GM23338 (cell line): ENCODE data around the gene HBS1L. TPM values are rescaled to one million over a fixed set of nuclear protein-coding genes. Genes with fewer than 3 reads are reported as not detected.

Experiments
- ATAC-seq: fragments of 200-7000 bp; cut with Tn5 transposase; 3 replicates; pipeline ENCODE4 v1.9.1; 2020
- DNase-seq: peaks from one replicate; pipeline ENCODE4 v3.0.0-alpha.2; 2015; ENCODE audit warnings: low spot score
- H2AFZ ChIP-seq: fragments of 200-600 bp; sonication (generic); 2 replicates; pipeline ENCODE4 v1.8.0; 2016; ENCODE audit warnings: antibody characterized with exemption, mild to moderate bottlenecking, moderate library complexity
- H3F3A ChIP-seq: fragments of 200-600 bp; sonication (generic); replicated peaks from 2 replicates; pipeline ENCODE4 v1.8.0; 2017; ENCODE audit warnings: antibody characterized with exemption, mixed run types, low read depth
- H3K27ac ChIP-seq: fragments of 200-600 bp; sonication (generic); 2 replicates; pipeline ENCODE4 v1.6.1; 2016; ENCODE audit warnings: low read depth
- H3K27me3 ChIP-seq: fragments of 200-600 bp; sonication (generic); 2 replicates; pipeline ENCODE4 v1.8.0; 2016; ENCODE audit warnings: mild to moderate bottlenecking, mixed run types, moderate library complexity; ENCODE audit not compliant: insufficient read depth
- H3K36me3 ChIP-seq: fragments of 200-600 bp; sonication (generic); 2 replicates; pipeline ENCODE4 v1.8.0; 2016; ENCODE audit warnings: mild to moderate bottlenecking; ENCODE audit not compliant: insufficient read depth
- H3K4me1 ChIP-seq: fragments of 200-600 bp; sonication (generic); 2 replicates; pipeline ENCODE4 v1.8.0; 2016; ENCODE audit warnings: mild to moderate bottlenecking, moderate library complexity; ENCODE audit not compliant: insufficient read depth
- H3K4me2 ChIP-seq: fragments of 200-600 bp; sonication (generic); 2 replicates; pipeline ENCODE4 v1.7.1; 2017; ENCODE audit warnings: mixed run types
- H3K4me3 ChIP-seq: fragments of 200-600 bp; sonication (generic); 2 replicates; pipeline ENCODE4 v1.6.1; 2016; ENCODE audit warnings: mixed run types
- H3K79me2 ChIP-seq: fragments of 200-600 bp; sonication (generic); replicated peaks from 2 replicates; pipeline ENCODE4 v1.8.0; 2017; ENCODE audit warnings: mild to moderate bottlenecking; ENCODE audit not compliant: insufficient read depth
- H3K9me2 ChIP-seq: fragments of 200-600 bp; sonication (generic); 2 replicates; pipeline ENCODE4 v1.8.0; 2017; ENCODE audit not compliant: insufficient read depth
- H4K20me1 ChIP-seq: fragments of 200-600 bp; sonication (generic); replicated peaks from 2 replicates; pipeline ENCODE4 v1.8.0; 2017; ENCODE audit warnings: mild to moderate bottlenecking; ENCODE audit not compliant: insufficient read depth
- H3K27ac Mint-ChIP-seq: 2 replicates; pipeline ENCODE4 v1.8.0; 2020; ENCODE audit warnings: inconsistent platforms, mild to moderate bottlenecking, moderate library complexity, mixed read lengths
- H3K27me3 Mint-ChIP-seq: 3 replicates; pipeline ENCODE4 v1.8.0; 2022; ENCODE audit warnings: low read depth, mild to moderate bottlenecking, moderate library complexity, mixed read lengths, inconsistent platforms; ENCODE audit not compliant: insufficient read depth, poor library complexity
- H3K36me3 Mint-ChIP-seq: 3 replicates; pipeline ENCODE4 v1.8.0; 2021; ENCODE audit warnings: low read depth, mild to moderate bottlenecking, inconsistent platforms, moderate library complexity, mixed read lengths
- H3K4me1 Mint-ChIP-seq: 3 replicates; pipeline ENCODE4 v1.8.0; 2020; ENCODE audit warnings: mild to moderate bottlenecking, inconsistent platforms, mixed read lengths
- H3K4me3 Mint-ChIP-seq: 3 replicates; pipeline ENCODE4 v1.8.0; 2021; ENCODE audit warnings: moderate library complexity, mild to moderate bottlenecking, inconsistent platforms, mixed read lengths
- H3K9me3 Mint-ChIP-seq: 3 replicates; pipeline ENCODE4 v1.8.0; 2020; ENCODE audit warnings: moderate library complexity, mild to moderate bottlenecking, inconsistent platforms, mixed read lengths
- EZH2phosphoT487 ChIP-seq: fragments of 200-600 bp; sonication (generic); IDR thresholded peaks from one replicate; pipeline ENCODE4 v1.8.1; 2018; ENCODE audit warnings: antibody characterized with exemption; ENCODE audit not compliant: unreplicated experiment
- JUNB ChIP-seq: IDR thresholded peaks from one replicate; pipeline ENCODE4 v1.6.1; 2016; ENCODE audit warnings: antibody characterized with exemption; ENCODE audit not compliant: unreplicated experiment
- NANOG ChIP-seq: IDR thresholded peaks from 2 replicates; pipeline ENCODE4 v1.6.1; 2016; ENCODE audit warnings: antibody characterized with exemption, borderline replicate concordance
- STAT1 ChIP-seq: IDR thresholded peaks from one replicate; pipeline ENCODE4 v1.6.1; 2016; ENCODE audit warnings: antibody characterized with exemption; ENCODE audit not compliant: unreplicated experiment
- ZNF114 ChIP-seq: fragments of 250-450 bp; sonication (Bioruptor Pico); IDR thresholded peaks from 2 replicates; pipeline ENCODE4 v1.5.0; 2020; ENCODE audit warnings: mild to moderate bottlenecking, moderate library complexity
- ZNF331 ChIP-seq: fragments of 250-450 bp; sonication (Bioruptor Pico); IDR thresholded peaks from 2 replicates; pipeline ENCODE4 v1.5.0; 2020; ENCODE audit warnings: low read depth, mild to moderate bottlenecking, moderate library complexity
- polyA plus RNA-seq: library from polyadenylated mRNA; unstranded; fragments of >200 nt; fragmentation: Nextera tagmentation; extraction: Ambion mirVana; gene quantifications from 2 replicates; pipeline ENCODE4 v1.2.1, GENCODE V29; 2016
- total RNA-seq: library from RNA; depleted of rRNA; stranded (reverse); fragments of >200 nt; shearing (Covaris generic); gene quantifications from 2 replicates; pipeline ENCODE4 v1.2.3, GENCODE V29; 2014
- TF ChIP-seq, protein P1 (sequence below): IDR thresholded peaks from one replicate; pipeline ENCODE4 v1.6.1; 2018; ENCODE audit warnings: antibody characterized with exemption; ENCODE audit not compliant: unreplicated experiment
- TF ChIP-seq, protein P2 (sequence below): fragments of 250-450 bp; sonication (Bioruptor Pico); IDR thresholded peaks from 2 replicates; pipeline ENCODE4 v1.5.0; 2020; ENCODE audit warnings: mild to moderate bottlenecking, moderate library complexity
- TF ChIP-seq, protein P3 (sequence below): IDR thresholded peaks from 2 replicates; pipeline ENCODE4 v1.6.1; 2016; ENCODE audit warnings: antibody characterized with exemption

Gene HBS1L
- total and polyA plus RNA-seq, 2 experiments from 2014 or later = 59.9 to 94.1 TPM

DNA sequence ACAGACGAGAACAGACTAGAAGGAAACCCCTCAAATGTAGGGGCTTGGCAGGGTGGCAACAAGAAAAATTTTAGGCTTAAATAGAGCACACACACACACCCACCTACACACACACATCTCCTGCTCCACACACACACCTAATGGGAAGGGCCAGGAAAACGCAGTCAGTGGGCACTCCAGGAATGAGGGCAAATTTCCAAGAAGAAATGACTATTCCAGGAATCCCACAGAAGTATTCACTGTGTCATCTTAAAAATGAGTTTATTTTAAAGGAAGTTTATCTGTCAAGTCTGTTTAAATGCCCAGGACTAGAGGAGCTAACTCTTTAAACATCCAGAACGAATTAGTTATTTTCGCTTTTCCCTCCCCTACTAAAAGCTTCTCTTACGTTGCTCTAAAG is 117.7 kb downstream of the HBS1L start (continued):
- TF ChIP-seq, protein P1, sequence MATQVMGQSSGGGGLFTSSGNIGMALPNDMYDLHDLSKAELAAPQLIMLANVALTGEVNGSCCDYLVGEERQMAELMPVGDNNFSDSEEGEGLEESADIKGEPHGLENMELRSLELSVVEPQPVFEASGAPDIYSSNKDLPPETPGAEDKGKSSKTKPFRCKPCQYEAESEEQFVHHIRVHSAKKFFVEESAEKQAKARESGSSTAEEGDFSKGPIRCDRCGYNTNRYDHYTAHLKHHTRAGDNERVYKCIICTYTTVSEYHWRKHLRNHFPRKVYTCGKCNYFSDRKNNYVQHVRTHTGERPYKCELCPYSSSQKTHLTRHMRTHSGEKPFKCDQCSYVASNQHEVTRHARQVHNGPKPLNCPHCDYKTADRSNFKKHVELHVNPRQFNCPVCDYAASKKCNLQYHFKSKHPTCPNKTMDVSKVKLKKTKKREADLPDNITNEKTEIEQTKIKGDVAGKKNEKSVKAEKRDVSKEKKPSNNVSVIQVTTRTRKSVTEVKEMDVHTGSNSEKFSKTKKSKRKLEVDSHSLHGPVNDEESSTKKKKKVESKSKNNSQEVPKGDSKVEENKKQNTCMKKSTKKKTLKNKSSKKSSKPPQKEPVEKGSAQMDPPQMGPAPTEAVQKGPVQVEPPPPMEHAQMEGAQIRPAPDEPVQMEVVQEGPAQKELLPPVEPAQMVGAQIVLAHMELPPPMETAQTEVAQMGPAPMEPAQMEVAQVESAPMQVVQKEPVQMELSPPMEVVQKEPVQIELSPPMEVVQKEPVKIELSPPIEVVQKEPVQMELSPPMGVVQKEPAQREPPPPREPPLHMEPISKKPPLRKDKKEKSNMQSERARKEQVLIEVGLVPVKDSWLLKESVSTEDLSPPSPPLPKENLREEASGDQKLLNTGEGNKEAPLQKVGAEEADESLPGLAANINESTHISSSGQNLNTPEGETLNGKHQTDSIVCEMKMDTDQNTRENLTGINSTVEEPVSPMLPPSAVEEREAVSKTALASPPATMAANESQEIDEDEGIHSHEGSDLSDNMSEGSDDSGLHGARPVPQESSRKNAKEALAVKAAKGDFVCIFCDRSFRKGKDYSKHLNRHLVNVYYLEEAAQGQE = no peak
- TF ChIP-seq NANOG (no peak), STAT1 (no peak)

DNA sequence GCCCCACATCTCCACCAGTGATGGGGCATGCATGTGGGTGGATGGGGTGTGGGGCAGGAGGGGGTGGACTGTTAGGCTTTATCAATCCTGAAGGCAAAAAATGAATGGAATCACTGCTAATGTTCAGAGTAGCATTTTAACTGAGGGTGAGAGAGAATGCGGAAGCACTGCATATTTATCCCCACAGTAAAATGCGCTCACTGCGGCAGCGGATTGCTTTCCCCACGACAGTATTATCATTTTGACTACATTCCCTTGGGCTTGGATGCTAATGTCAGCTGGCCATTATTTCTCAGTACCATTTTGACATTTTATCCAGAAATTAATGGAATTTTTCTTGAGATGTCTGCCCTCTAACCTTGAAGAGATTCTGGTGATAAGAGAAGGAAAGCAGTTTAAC is 118.1 kb downstream of the HBS1L start:
- Histone ChIP-seq H3K4me2 (no peak overlapping the region), H3K79me2 (no peaks in the 10 kb centered on the region), H3K4me3 (no peak overlapping the region), H2AFZ (no peak overlapping the region), H3K9me2 (0 out of 2 replicates have a peak, but pooled peaks cover 6% of the 10 kb centered on the region), H3K4me1 (no peaks in the 10 kb centered on the region), H3K27ac (no peak overlapping the region), H3F3A (no peaks in the 10 kb centered on the region), H3K36me3 (no peaks in the 10 kb centered on the region), H4K20me1 (no peaks in the 10 kb centered on the region), H3K27me3 (no peaks in the 10 kb centered on the region)
- Mint-ChIP-seq H3K36me3 (no peaks in the 10 kb centered on the region), H3K27me3 (peaks cover 2% of the 10 kb centered on the region), H3K4me1 (peaks cover 2% of the 10 kb centered on the region; the same call in 2 of the 3 replicates), H3K27ac (no peak overlapping the region), H3K4me3 (no peak overlapping the region), H3K9me3 (no peaks in the 10 kb centered on the region)
- ATAC-seq = no peak
- DNase-seq = no peak
- no peak for TF ChIP-seq EZH2phosphoT487
- TF ChIP-seq JUNB = no peak
- TF ChIP-seq ZNF114 = no peak
- no peak for TF ChIP-seq NANOG
- TF ChIP-seq, protein P1 = no peak
- TF ChIP-seq ZNF331 (CRISPR knock-in tag) = no peak
- TF ChIP-seq, protein P2, sequence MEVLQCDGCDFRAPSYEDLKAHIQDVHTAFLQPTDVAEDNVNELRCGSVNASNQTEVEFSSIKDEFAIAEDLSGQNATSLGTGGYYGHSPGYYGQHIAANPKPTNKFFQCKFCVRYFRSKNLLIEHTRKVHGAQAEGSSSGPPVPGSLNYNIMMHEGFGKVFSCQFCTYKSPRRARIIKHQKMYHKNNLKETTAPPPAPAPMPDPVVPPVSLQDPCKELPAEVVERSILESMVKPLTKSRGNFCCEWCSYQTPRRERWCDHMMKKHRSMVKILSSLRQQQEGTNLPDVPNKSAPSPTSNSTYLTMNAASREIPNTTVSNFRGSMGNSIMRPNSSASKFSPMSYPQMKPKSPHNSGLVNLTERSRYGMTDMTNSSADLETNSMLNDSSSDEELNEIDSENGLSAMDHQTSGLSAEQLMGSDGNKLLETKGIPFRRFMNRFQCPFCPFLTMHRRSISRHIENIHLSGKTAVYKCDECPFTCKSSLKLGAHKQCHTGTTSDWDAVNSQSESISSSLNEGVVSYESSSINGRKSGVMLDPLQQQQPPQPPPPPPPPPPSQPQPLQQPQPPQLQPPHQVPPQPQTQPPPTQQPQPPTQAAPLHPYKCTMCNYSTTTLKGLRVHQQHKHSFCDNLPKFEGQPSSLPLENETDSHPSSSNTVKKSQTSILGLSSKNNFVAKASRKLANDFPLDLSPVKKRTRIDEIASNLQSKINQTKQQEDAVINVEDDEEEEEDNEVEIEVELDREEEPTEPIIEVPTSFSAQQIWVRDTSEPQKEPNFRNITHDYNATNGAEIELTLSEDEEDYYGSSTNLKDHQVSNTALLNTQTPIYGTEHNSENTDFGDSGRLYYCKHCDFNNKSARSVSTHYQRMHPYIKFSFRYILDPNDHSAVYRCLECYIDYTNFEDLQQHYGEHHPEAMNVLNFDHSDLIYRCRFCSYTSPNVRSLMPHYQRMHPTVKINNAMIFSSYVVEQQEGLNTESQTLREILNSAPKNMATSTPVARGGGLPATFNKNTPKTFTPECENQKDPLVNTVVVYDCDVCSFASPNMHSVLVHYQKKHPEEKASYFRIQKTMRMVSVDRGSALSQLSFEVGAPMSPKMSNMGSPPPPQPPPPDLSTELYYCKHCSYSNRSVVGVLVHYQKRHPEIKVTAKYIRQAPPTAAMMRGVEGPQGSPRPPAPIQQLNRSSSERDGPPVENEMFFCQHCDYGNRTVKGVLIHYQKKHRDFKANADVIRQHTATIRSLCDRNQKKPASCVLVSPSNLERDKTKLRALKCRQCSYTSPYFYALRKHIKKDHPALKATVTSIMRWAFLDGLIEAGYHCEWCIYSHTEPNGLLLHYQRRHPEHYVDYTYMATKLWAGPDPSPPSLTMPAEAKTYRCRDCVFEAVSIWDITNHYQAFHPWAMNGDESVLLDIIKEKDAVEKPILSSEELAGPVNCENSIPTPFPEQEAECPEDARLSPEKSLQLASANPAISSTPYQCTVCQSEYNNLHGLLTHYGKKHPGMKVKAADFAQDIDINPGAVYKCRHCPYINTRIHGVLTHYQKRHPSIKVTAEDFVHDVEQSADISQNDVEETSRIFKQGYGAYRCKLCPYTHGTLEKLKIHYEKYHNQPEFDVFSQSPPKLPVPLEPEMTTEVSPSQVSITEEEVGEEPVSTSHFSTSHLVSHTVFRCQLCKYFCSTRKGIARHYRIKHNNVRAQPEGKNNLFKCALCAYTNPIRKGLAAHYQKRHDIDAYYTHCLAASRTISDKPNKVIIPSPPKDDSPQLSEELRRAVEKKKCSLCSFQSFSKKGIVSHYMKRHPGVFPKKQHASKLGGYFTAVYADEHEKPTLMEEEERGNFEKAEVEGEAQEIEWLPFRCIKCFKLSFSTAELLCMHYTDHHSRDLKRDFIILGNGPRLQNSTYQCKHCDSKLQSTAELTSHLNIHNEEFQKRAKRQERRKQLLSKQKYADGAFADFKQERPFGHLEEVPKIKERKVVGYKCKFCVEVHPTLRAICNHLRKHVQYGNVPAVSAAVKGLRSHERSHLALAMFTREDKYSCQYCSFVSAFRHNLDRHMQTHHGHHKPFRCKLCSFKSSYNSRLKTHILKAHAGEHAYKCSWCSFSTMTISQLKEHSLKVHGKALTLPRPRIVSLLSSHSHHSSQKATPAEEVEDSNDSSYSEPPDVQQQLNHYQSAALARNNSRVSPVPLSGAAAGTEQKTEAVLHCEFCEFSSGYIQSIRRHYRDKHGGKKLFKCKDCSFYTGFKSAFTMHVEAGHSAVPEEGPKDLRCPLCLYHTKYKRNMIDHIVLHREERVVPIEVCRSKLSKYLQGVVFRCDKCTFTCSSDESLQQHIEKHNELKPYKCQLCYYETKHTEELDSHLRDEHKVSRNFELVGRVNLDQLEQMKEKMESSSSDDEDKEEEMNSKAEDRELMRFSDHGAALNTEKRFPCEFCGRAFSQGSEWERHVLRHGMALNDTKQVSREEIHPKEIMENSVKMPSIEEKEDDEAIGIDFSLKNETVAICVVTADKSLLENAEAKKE (CRISPR knock-in tag) = no peak
- TF ChIP-seq, protein P3, sequence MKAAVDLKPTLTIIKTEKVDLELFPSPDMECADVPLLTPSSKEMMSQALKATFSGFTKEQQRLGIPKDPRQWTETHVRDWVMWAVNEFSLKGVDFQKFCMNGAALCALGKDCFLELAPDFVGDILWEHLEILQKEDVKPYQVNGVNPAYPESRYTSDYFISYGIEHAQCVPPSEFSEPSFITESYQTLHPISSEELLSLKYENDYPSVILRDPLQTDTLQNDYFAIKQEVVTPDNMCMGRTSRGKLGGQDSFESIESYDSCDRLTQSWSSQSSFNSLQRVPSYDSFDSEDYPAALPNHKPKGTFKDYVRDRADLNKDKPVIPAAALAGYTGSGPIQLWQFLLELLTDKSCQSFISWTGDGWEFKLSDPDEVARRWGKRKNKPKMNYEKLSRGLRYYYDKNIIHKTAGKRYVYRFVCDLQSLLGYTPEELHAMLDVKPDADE = no peak
